ENCODE results near the gene ESR2.
"Not testable (repeated sequence)": the region's sequence is repeated elsewhere in the genome, so short reads cannot be mapped to it uniquely, and the experiment has no call there.

The ESR2 gene

GRCh38 chr14:64293976-64294671 is at the start of gene ESR2:
TSS of gene ESR2 (minus strand) at chr14:64294371. CDS start at chr14:64282985, 11,386 bp downstream.
- Mint-ChIP-seq H3K4me1 (peaks cover 44% of the 10 kb centered on the region), H3K27me3 (peaks cover 26% of the 10 kb centered on the region), H3K9me3 (no peaks in the 10 kb centered on the region), H3K27ac (peak within 1 kb of the TSS in 1 of 2 donors; percentile 85), H3K4me3 (peak within 1 kb of the TSS; percentile 82 to 87)
- ATAC-seq = peak; percentile 33
- peak; percentile 33 to 42 for DNase-seq

- H3K9me3 Mint-ChIP-seq = peaks cover 8 to 12% of the 10 kb centered on the region in 2 donors
- H3K27ac Mint-ChIP-seq = no peak overlapping the region
- H3K27me3 Mint-ChIP-seq = no peaks in the 10 kb centered on the region
- ATAC-seq = no peak
- DNase-seq = no peak
- peaks cover 22% of the 10 kb centered on the region for H3K4me1 Mint-ChIP-seq
- no peak overlapping the region for H3K4me3 Mint-ChIP-seq
Measured at GRCh38 chr14:64340560-64341196, 46.5 kb upstream of the ESR2 start.

GRCh38 chr14:64338616-64339316 is 44.6 kb upstream of the ESR2 start:
- Mint-ChIP-seq H3K9me3 (peaks cover 8 to 12% of the 10 kb centered on the region in 2 donors), H3K4me3 (peak overlapping the region; percentile 84 to 98), H3K27ac (peak overlapping the region; percentile 69 to 97), H3K4me1 (peaks cover 22% of the 10 kb centered on the region), H3K27me3 (no peaks in the 10 kb centered on the region)
- ATAC-seq (peak; percentile 88), DNase-seq (peak; percentile 80 to 91)

GRCh38 chr14:64337888-64338615 is 43.9 kb upstream of the ESR2 start:
- Mint-ChIP-seq H3K9me3 (peaks cover 8 to 12% of the 10 kb centered on the region in 2 donors), H3K27ac (peak overlapping the region; percentile 69 to 97), H3K4me1 (peaks cover 21% of the 10 kb centered on the region), H3K27me3 (no peaks in the 10 kb centered on the region), H3K4me3 (peak overlapping the region; percentile 84 to 98)
- ATAC-seq (peak; percentile 88), DNase-seq (peak; percentile 74 to 83)

GRCh38 chr14:64329149-64329548 is 35.0 kb upstream of the ESR2 start:
- ATAC-seq = no peak
- H3K27ac Mint-ChIP-seq = no peak overlapping the region
- H3K9me3 Mint-ChIP-seq = no peaks in the 10 kb centered on the region
- no peaks in the 10 kb centered on the region for H3K27me3 Mint-ChIP-seq
- no peaks in the 10 kb centered on the region for H3K4me1 Mint-ChIP-seq
- DNase-seq = no peak
- no peak overlapping the region for H3K4me3 Mint-ChIP-seq

- Mint-ChIP-seq H3K27me3 (peaks cover 2% of the 10 kb centered on the region), H3K4me3 (no peak overlapping the region), H3K27ac (no peak overlapping the region), H3K9me3 (no peaks in the 10 kb centered on the region), H3K4me1 (no peaks in the 10 kb centered on the region)
- no peak for ATAC-seq
- DNase-seq = no peak
Measured at GRCh38 chr14:64326502-64326901, 32.3 kb upstream of the ESR2 start.

GRCh38 chr14:64324895-64325294 is 30.7 kb upstream of the ESR2 start:
- DNase-seq (no peak), ATAC-seq (no peak)
- H3K4me3 Mint-ChIP-seq = no peak overlapping the region
- no peak overlapping the region for H3K27ac Mint-ChIP-seq
- peaks cover 6% of the 10 kb centered on the region for H3K27me3 Mint-ChIP-seq
- no peaks in the 10 kb centered on the region for H3K4me1 Mint-ChIP-seq
- H3K9me3 Mint-ChIP-seq = no peaks in the 10 kb centered on the region

GRCh38 chr14:64324461-64324860 is 30.3 kb upstream of the ESR2 start:
- Mint-ChIP-seq H3K27me3 (peaks cover 6% of the 10 kb centered on the region), H3K4me3 (no peak overlapping the region), H3K27ac (no peak overlapping the region), H3K4me1 (no peaks in the 10 kb centered on the region), H3K9me3 (no peaks in the 10 kb centered on the region)
- DNase-seq (no peak), ATAC-seq (no peak)

GRCh38 chr14:64320362-64320761 is 26.2 kb upstream of the ESR2 start:
- not testable (repeated sequence) for H3K27me3 Mint-ChIP-seq, H3K4me1 Mint-ChIP-seq, DNase-seq, H3K27ac Mint-ChIP-seq, H3K4me3 Mint-ChIP-seq, H3K9me3 Mint-ChIP-seq, ATAC-seq

- not testable (repeated sequence) for H3K27ac Mint-ChIP-seq, H3K4me1 Mint-ChIP-seq, DNase-seq, H3K9me3 Mint-ChIP-seq, ATAC-seq, H3K4me3 Mint-ChIP-seq, H3K27me3 Mint-ChIP-seq
Measured at GRCh38 chr14:64318695-64319094, 24.5 kb upstream of the ESR2 start.

GRCh38 chr14:64303471-64303917 is 9.3 kb upstream of the ESR2 start:
- no peaks in the 10 kb centered on the region for H3K4me1 Mint-ChIP-seq
- no peak overlapping the region for H3K4me3 Mint-ChIP-seq
- ATAC-seq (peak; percentile 61), DNase-seq (peak in 1 of 2 donors; percentile 3)
- no peaks in the 10 kb centered on the region for H3K9me3 Mint-ChIP-seq
- no peak overlapping the region for H3K27ac Mint-ChIP-seq
- H3K27me3 Mint-ChIP-seq = peaks cover 3% of the 10 kb centered on the region

- H3K4me1 Mint-ChIP-seq = peaks cover 30% of the 10 kb centered on the region
- no peak for DNase-seq
- no peaks in the 10 kb centered on the region for H3K9me3 Mint-ChIP-seq
- no peak overlapping the region for H3K4me3 Mint-ChIP-seq
- H3K27ac Mint-ChIP-seq = no peak overlapping the region
- peaks cover 19% of the 10 kb centered on the region for H3K27me3 Mint-ChIP-seq
- ATAC-seq = no peak
Measured at GRCh38 chr14:64298773-64299172, 4.6 kb upstream of the ESR2 start.

GRCh38 chr14:64296561-64296960 is 2.4 kb upstream of the ESR2 start:
- Mint-ChIP-seq H3K9me3 (no peaks in the 10 kb centered on the region), H3K27ac (no peak overlapping the region), H3K27me3 (peaks cover 26% of the 10 kb centered on the region), H3K4me3 (peak overlapping the region in 1 of 2 donors; percentile 20), H3K4me1 (peaks cover 44% of the 10 kb centered on the region)
- ATAC-seq (peak; percentile 72), DNase-seq (no peak)

- ATAC-seq (peak; percentile 89), DNase-seq (peak; percentile 86 to 89)
- peak overlapping the region; percentile 82 to 87 for H3K4me3 Mint-ChIP-seq
- peaks cover 26% of the 10 kb centered on the region for H3K27me3 Mint-ChIP-seq
- no peaks in the 10 kb centered on the region for H3K9me3 Mint-ChIP-seq
- H3K4me1 Mint-ChIP-seq = peaks cover 44% of the 10 kb centered on the region
- no peak overlapping the region for H3K27ac Mint-ChIP-seq
Measured at GRCh38 chr14:64294672-64295413, 672 bp upstream of the ESR2 start.

GRCh38 chr14:64292197-64292596 is 2.0 kb downstream of the ESR2 start:
- Mint-ChIP-seq H3K27me3 (peaks cover 15% of the 10 kb centered on the region), H3K27ac (no peak overlapping the region), H3K9me3 (no peaks in the 10 kb centered on the region), H3K4me3 (no peak overlapping the region), H3K4me1 (peaks cover 43% of the 10 kb centered on the region)
- ATAC-seq (no peak), DNase-seq (no peak)
